K562 (cell line): ENCODE measurements around the gene R3HDM2. TPM values are rescaled to one million over a fixed set of nuclear protein-coding genes. Genes with fewer than 3 reads are reported as not detected.

Experiments used
- ATAC-seq: fragments of 200-7000 bp; cut with Tn5 transposase; 3 replicates; pipeline ENCODE4 v1.9.1; 2020; ENCODE audit warnings: moderate library complexity
- BruUV-seq: library from RNA; stranded (reverse); fragments of 400-500 nt; replicated peaks from 2 replicates; lab custom pipeline; 2021; lab: Mats Ljungman, UMichigan
- CTCF ChIA-PET: fragments of 300-600 bp; formaldehyde crosslinking; extraction: SDS; loops from one replicate; lab custom pipeline; 2021; ENCODE audit warnings: low intra/inter-chr PET ratio; lab: Yijun Ruan, JAX
- POLR2A ChIA-PET: fragments of 300-600, 350-650 bp; sonication (Branson Sonifier 250); formaldehyde crosslinking; extraction: SDS; loops from one replicate; lab custom pipeline; 2021; ENCODE audit warnings: antibody characterized with exemption, inconsistent platforms; lab: Yijun Ruan, JAX
- DNase-seq, 4 experiments: peaks; one replicate each; pipeline versions ENCODE4 v3.0.0 to v3.0.0-alpha.2; 2011 to 2018; ENCODE audit warnings: low spot score in 3 of 4, mixed read lengths in 3 of 4; ENCODE audit errors: extremely low read depth in 1 of 4
- FAIRE-seq: peaks from 2 replicates; lab custom pipeline; 2011; peaks lifted over from hg19 to GRCh38; lab: Jason Lieb, UNC
- H2AFZ ChIP-seq: 2 replicates; pipeline ENCODE4 v1.6.0; 2011; ENCODE audit warnings: low read depth, low read length, control low read depth, inconsistent platforms
- H3K27ac ChIP-seq: fragments of 200-600 bp; 3 replicates; pipeline ENCODE4 v1.8.0; 2011; ENCODE audit warnings: low read depth, mild to moderate bottlenecking, control low read depth, inconsistent platforms, low read length, moderate library complexity, mixed read lengths; ENCODE audit errors: extremely low read depth
- H3K27me3 ChIP-seq, 2 experiments: fragments of 300-600 bp in 1 of 2; 2 replicates in 1 of 2; 3 replicates in 1 of 2; pipeline versions ENCODE4 v1.6.0 to v1.8.0; 2011; ENCODE audit warnings: inconsistent platforms in 2 of 2, low read length in 2 of 2, mild to moderate bottlenecking in 1 of 2, mixed read lengths in 1 of 2, moderate library complexity in 1 of 2; ENCODE audit not compliant: control insufficient read depth in 2 of 2, insufficient read depth in 2 of 2
- H3K36me3 ChIP-seq: fragments of 300-600 bp; 3 replicates; pipeline ENCODE4 v1.8.0; 2011; ENCODE audit warnings: mild to moderate bottlenecking, low read length, inconsistent platforms; ENCODE audit not compliant: control insufficient read depth, insufficient read depth
- H3K4me1 ChIP-seq, 2 experiments: fragments of 200-600 bp in 1 of 2; replicated peaks in 1 of 2; 2 replicates in 1 of 2; 3 replicates in 1 of 2; pipeline versions ENCODE4 v1.5.1 to v1.8.0; 2011; ENCODE audit warnings: inconsistent platforms in 2 of 2, low read length in 2 of 2, mild to moderate bottlenecking in 1 of 2, mixed read lengths in 1 of 2, moderate library complexity in 1 of 2; ENCODE audit not compliant: control insufficient read depth in 2 of 2, insufficient read depth in 2 of 2
- H3K4me2 ChIP-seq: 2 replicates; pipeline ENCODE4 v1.6.1; 2011; ENCODE audit warnings: low read length, control low read depth, inconsistent platforms, mixed read lengths; ENCODE audit not compliant: insufficient read depth
- H3K4me3 ChIP-seq: fragments of 200-600 bp; sonication (generic), shearing (Covaris generic); 2 replicates; pipeline ENCODE4 v1.5.1; 2016; ENCODE audit warnings: control low read depth, inconsistent platforms
- H3K79me2 ChIP-seq: fragments of 200-600 bp; 3 replicates; pipeline ENCODE4 v1.8.0; 2011; ENCODE audit warnings: low read length, inconsistent platforms; ENCODE audit not compliant: control insufficient read depth, insufficient read depth
- H3K9ac ChIP-seq, 2 experiments: 2 replicates each; pipeline versions ENCODE4 v1.6.0 to v1.6.1; 2011; ENCODE audit warnings: low read depth in 2 of 2, low read length in 2 of 2, control low read depth in 1 of 2, inconsistent platforms in 1 of 2, mild to moderate bottlenecking in 1 of 2, mixed read lengths in 1 of 2; ENCODE audit not compliant: insufficient read depth in 1 of 2
- H3K9me1 ChIP-seq: one replicate; pipeline ENCODE4 v1.6.0; 2011; ENCODE audit warnings: inconsistent platforms, mild to moderate bottlenecking, low read length, moderate library complexity; ENCODE audit not compliant: control insufficient read depth, insufficient read depth
- H3K9me3 ChIP-seq: replicated peaks from 2 replicates; pipeline ENCODE4 v1.5.1; 2011; ENCODE audit warnings: low read depth, low read length, inconsistent platforms; ENCODE audit not compliant: control insufficient read depth, insufficient read depth
- H4K20me1 ChIP-seq: replicated peaks from 2 replicates; pipeline ENCODE4 v1.6.1; 2011; ENCODE audit warnings: low read length, inconsistent platforms, mixed read lengths; ENCODE audit not compliant: control insufficient read depth, insufficient read depth
- WGBS: fragments of 100-300 bp; shearing (Covaris generic); methylation state at CpG from one replicate; pipeline ENCODE4 v1.1.6; 2016; ENCODE audit warnings: low coverage, mixed read lengths; ENCODE audit not compliant: insufficient coverage; ENCODE audit errors: missing lambda C conversion rate; 5-methylcytosine and 5-hydroxymethylcytosine counted together
- in situ Hi-C: fragments of 300-500 bp; cut with MboI; formaldehyde crosslinking; loops from 4 replicates; pipeline ENCODE4 v1.15.0; 2018; ENCODE audit warnings: inconsistent platforms, mixed read lengths
- intact Hi-C: fragments of 100-400 bp; cut with micrococcal nuclease; formaldehyde crosslinking; loops from 2 replicates; pipeline ENCODE4 v1.14.2; 2022
- polyA plus RNA-seq, 8 experiments: library from polyadenylated mRNA; depleted of rRNA in 4 of 8; stranded (reverse) in 5 of 8; unstranded in 3 of 8; fragments of >200 nt; fragmentation: Nextera tagmentation in 2 of 8; fragmentation: Illumina TruSeq in 1 of 8; extraction: Ambion mirVana in 2 of 8; extraction: Trizol in 1 of 8; gene quantifications; 2 replicates each; pipeline versions ENCODE4 v1.2.1 to v1.2.3, GENCODE V29; 2011 to 2014; ENCODE audit warnings: inconsistent platforms in 1 of 8, missing spikeins in 1 of 8
- total RNA-seq, 7 experiments: library from RNA; depleted of rRNA in 6 of 7; stranded (reverse); fragments of >200 nt in 6 of 7; fragmentation: Illumina TruSeq in 2 of 7; extraction: Trizol in 2 of 7; gene quantifications; 2 replicates each; pipeline versions ENCODE4 v1.2.1 to v1.2.3, GENCODE V29; 2011 to 2021; ENCODE audit warnings: low replicate concordance in 1 of 7
- TF ChIP-seq, protein P1 (sequence below), 2 experiments: IDR thresholded peaks; 2 replicates each; pipeline ENCODE4 v1.6.1; 2011; ENCODE audit warnings: borderline replicate concordance in 1 of 2, control low read depth in 1 of 2, low read depth in 1 of 2, low read length in 1 of 2, mild to moderate bottlenecking in 1 of 2, mixed read lengths in 1 of 2, moderate library complexity in 1 of 2; ENCODE audit not compliant: insufficient read depth in 1 of 2, insufficient read length in 1 of 2, poor library complexity in 1 of 2, severe bottlenecking in 1 of 2; ENCODE audit errors: extremely low read depth in 1 of 2
- TF ChIP-seq, protein P2 (sequence below): sonication (generic); formaldehyde crosslinking; IDR thresholded peaks from 2 replicates; pipeline ENCODE4 v1.8.1; 2023; ENCODE audit warnings: mild to moderate bottlenecking, missing genetic modification reagents

The R3HDM2 gene
- total and polyA plus RNA-seq, 9 of the 15 experiments (the other 6 are each of a cell fraction or from before 2014, with no cell fraction given) = 3.3 to 18.8 (median 9.0) TPM

DNA sequence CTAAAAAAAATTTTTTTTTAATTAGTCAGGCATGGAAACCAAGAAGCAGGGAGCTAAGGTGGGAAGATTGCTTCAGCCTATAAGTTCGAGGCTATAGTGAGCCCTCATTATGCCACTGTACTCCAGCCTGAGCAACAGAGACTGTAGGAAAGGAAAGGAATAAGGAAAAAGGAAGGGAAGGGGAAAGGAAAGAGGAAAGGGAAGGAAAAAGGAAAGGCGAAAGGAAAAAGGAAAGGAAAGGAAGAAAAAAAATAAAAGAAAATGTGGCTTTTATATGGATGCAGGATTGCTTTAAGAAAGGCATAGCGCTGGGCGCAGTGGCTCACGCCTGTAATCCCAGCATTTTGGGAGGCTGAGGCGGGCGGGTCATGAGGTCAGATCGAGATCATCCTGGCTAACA is 70.4 kb downstream of the R3HDM2 start:
- no peak for ATAC-seq
- Histone ChIP-seq H3K9ac (no peak overlapping the region; a peak in 1 of 4 replicates), H3K4me2 (no peak overlapping the region), H2AFZ (no peak overlapping the region), H3K9me3 (0 out of 2 replicates have a peak, but pooled peaks cover 2% of the 10 kb centered on the region), H3K9me1 (no peaks in the 10 kb centered on the region), H3K27ac (no peak overlapping the region), H3K27me3 (no peaks in the 10 kb centered on the region), H3K4me3 (no peak overlapping the region), H3K79me2 (no peaks in the 10 kb centered on the region), H3K36me3 (no peaks in the 10 kb centered on the region), H3K4me1 (peaks cover 0 to 3% of the 10 kb centered on the region in 2 experiments; a peak in 1 of 5 replicates), H4K20me1 (no peaks in the 10 kb centered on the region)
- TF ChIP-seq, protein P1, sequence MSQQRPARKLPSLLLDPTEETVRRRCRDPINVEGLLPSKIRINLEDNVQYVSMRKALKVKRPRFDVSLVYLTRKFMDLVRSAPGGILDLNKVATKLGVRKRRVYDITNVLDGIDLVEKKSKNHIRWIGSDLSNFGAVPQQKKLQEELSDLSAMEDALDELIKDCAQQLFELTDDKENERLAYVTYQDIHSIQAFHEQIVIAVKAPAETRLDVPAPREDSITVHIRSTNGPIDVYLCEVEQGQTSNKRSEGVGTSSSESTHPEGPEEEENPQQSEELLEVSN (IDR thresholded peaks at IDR 0.05; ENCODE audit: borderline replicate concordance in 1 of 2, extremely low read depth in 1 of 2, insufficient read depth in 1 of 2, insufficient read length in 1 of 2, low read depth in 1 of 2, low read length in 1 of 2, poor library complexity in 1 of 2, severe bottlenecking in 1 of 2) = no peak
- TF ChIP-seq, protein P2, sequence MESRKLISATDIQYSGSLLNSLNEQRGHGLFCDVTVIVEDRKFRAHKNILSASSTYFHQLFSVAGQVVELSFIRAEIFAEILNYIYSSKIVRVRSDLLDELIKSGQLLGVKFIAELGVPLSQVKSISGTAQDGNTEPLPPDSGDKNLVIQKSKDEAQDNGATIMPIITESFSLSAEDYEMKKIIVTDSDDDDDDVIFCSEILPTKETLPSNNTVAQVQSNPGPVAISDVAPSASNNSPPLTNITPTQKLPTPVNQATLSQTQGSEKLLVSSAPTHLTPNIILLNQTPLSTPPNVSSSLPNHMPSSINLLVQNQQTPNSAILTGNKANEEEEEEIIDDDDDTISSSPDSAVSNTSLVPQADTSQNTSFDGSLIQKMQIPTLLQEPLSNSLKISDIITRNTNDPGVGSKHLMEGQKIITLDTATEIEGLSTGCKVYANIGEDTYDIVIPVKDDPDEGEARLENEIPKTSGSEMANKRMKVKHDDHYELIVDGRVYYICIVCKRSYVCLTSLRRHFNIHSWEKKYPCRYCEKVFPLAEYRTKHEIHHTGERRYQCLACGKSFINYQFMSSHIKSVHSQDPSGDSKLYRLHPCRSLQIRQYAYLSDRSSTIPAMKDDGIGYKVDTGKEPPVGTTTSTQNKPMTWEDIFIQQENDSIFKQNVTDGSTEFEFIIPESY (CRISPR knock-in tag) = peak; percentile 47; the same call in 1 of the 2 replicates
- in situ Hi-C loops = no loop called here
- BruUV-seq = no TSS peak
- no peak for DNase-seq
- 75% methylated on average over 5 of the region's 8 CpGs for WGBS
- ChIA-PET CTCF (no interaction called here), POLR2A (interaction anchor here (0.9 kb wide), 1 partner anchor 10 kb away, joined by 3 read pairs; no protein-coding TSS in a partner anchor)
- intact Hi-C loops = no loop called here
- no peak for FAIRE-seq
